ENCODE results near the gene SLC15A3.

GRCh38 chr11:60890696-60891095, 61.3 kb downstream of the SLC15A3 start:
- TF ChIP-seq, protein P1, sequence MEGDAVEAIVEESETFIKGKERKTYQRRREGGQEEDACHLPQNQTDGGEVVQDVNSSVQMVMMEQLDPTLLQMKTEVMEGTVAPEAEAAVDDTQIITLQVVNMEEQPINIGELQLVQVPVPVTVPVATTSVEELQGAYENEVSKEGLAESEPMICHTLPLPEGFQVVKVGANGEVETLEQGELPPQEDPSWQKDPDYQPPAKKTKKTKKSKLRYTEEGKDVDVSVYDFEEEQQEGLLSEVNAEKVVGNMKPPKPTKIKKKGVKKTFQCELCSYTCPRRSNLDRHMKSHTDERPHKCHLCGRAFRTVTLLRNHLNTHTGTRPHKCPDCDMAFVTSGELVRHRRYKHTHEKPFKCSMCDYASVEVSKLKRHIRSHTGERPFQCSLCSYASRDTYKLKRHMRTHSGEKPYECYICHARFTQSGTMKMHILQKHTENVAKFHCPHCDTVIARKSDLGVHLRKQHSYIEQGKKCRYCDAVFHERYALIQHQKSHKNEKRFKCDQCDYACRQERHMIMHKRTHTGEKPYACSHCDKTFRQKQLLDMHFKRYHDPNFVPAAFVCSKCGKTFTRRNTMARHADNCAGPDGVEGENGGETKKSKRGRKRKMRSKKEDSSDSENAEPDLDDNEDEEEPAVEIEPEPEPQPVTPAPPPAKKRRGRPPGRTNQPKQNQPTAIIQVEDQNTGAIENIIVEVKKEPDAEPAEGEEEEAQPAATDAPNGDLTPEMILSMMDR (conservative IDR thresholded peaks at IDR 0.05) = no peak
- no peak for TF ChIP-seq ZFX (IDR thresholded peaks at IDR 0.05)

All from C4-2B (cell line).